Endodermal cell (in vitro differentiated cells): ENCODE data around the gene SLC2A1. TPM values are rescaled to one million over a fixed set of nuclear protein-coding genes. Genes with fewer than 3 reads are reported as not detected.

Source experiments
- DNase-seq: peaks from one replicate; pipeline ENCODE4 v3.0.0-alpha.2; 2017
- H3K27ac ChIP-seq: 2 replicates; pipeline ENCODE4 v1.5.1; 2013; ENCODE audit warnings: mild to moderate bottlenecking, low read depth, low read length, moderate library complexity
- H3K27me3 ChIP-seq: 2 replicates; pipeline ENCODE4 v1.6.1; 2013; ENCODE audit warnings: mild to moderate bottlenecking, low read length, moderate library complexity; ENCODE audit not compliant: insufficient read depth, control insufficient read depth, poor library complexity, severe bottlenecking
- H3K36me3 ChIP-seq: 2 replicates; pipeline ENCODE4 v1.7.0; 2013; ENCODE audit warnings: mild to moderate bottlenecking, low read length, moderate library complexity; ENCODE audit not compliant: control insufficient read depth, insufficient read depth
- H3K4me1 ChIP-seq: one replicate; pipeline ENCODE4 v1.7.0; 2013; ENCODE audit warnings: low read length; ENCODE audit not compliant: control insufficient read depth, insufficient read depth
- H3K4me3 ChIP-seq: 2 replicates; pipeline ENCODE4 v1.5.1; 2013; ENCODE audit warnings: mild to moderate bottlenecking, low read length, moderate library complexity
- H3K9ac ChIP-seq: 2 replicates; pipeline ENCODE4 v1.6.1; 2013; ENCODE audit warnings: mild to moderate bottlenecking, low read length, moderate library complexity; ENCODE audit not compliant: poor library complexity, severe bottlenecking; ENCODE audit errors: extremely low read depth
- H3K9me3 ChIP-seq: 2 replicates; pipeline ENCODE4 v1.6.1; 2013; ENCODE audit warnings: mild to moderate bottlenecking, low read length, moderate library complexity; ENCODE audit not compliant: control insufficient read depth
- H3K27ac Mint-ChIP-seq: 2 replicates; pipeline ENCODE4 v1.8.0; 2020; ENCODE audit warnings: mixed read lengths
- H3K27me3 Mint-ChIP-seq: 2 replicates; pipeline ENCODE4 v1.8.0; 2021; ENCODE audit warnings: mild to moderate bottlenecking, mixed read lengths; ENCODE audit not compliant: insufficient read depth
- H3K36me3 Mint-ChIP-seq: 2 replicates; pipeline ENCODE4 v1.8.0; 2020; ENCODE audit warnings: low read depth, mixed read lengths
- H3K4me1 Mint-ChIP-seq: 2 replicates; pipeline ENCODE4 v1.8.0; 2020; ENCODE audit warnings: mixed read lengths
- H3K4me3 Mint-ChIP-seq: 2 replicates; pipeline ENCODE4 v1.8.0; 2020; ENCODE audit warnings: mild to moderate bottlenecking, moderate library complexity, mixed read lengths
- H3K9me3 Mint-ChIP-seq: 2 replicates; pipeline ENCODE4 v1.8.0; 2020; ENCODE audit warnings: mild to moderate bottlenecking, mixed read lengths
- whole genome bisulfite sequencing, 2 experiments: methylation state at CpG; one replicate each; pipeline versions ENCODE4 v1.1.5 to v1.1.7; 2013; ENCODE audit warnings: missing lambda C conversion rate in 2 of 2, mixed read lengths in 1 of 2; ENCODE audit not compliant: insufficient coverage in 1 of 2, insufficient read length in 1 of 2; 5-methylcytosine and 5-hydroxymethylcytosine counted together
- total RNA-seq, 2 donors: library from RNA; stranded (reverse); fragmentation: NEBNext Ultra II Directional in 1 of 2; extraction: Animal tissue kit (Norgen Biotek cat#: 25700) in 1 of 2; gene quantifications; 2 replicates in 1 of 2; 3 replicates in 1 of 2; pipeline ENCODE4 v1.2.1, GENCODE V29; 2021
- TF ChIP-seq, protein P1 (sequence below): fragments of 200-600 bp; sonication (generic); conservative IDR thresholded peaks from 2 replicates; pipeline ENCODE4 v1.5.0; 2021; ENCODE audit warnings: antibody characterized with exemption, mild to moderate bottlenecking

Gene SLC2A1
- total RNA-seq, 2 donors from 2014 or later = 42.5 to 69.7 TPM

DNA sequence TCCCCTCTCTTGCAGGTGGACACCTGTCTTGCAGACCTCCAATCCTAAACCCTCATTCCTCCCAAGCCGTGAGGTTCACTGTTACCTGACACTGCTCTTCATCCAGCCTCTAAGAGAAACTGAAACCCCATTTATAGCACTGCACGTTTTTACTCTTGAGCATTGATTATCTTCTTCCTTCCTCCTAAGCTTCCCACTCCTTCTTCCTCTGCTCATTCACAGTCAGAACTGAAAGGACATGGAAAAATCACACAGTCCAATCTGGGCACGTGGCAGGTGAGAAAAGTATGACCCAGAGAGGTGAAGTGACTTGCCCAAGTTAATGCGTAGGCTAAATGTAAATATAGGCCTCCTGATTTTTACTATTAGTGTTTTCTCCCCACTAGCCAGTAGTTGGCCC lies 43.4 kb upstream of the SLC2A1 start:
- no peaks in the 10 kb centered on the region for H3K9me3 Mint-ChIP-seq
- no peaks in the 10 kb centered on the region for H3K4me1 ChIP-seq
- H3K4me1 Mint-ChIP-seq = peaks cover 6% of the 10 kb centered on the region
- no peaks in the 10 kb centered on the region for H3K36me3 ChIP-seq
- no peak overlapping the region for H3K4me3 Mint-ChIP-seq
- peaks cover 1% of the 10 kb centered on the region for H3K36me3 Mint-ChIP-seq
- no peak overlapping the region for H3K27ac ChIP-seq
- no peak for DNase-seq
- 86 to 93% methylated on average over 4 of the region's 4 CpGs for WGBS, 2 experiments
- no peaks in the 10 kb centered on the region for H3K9me3 ChIP-seq
- H3K27me3 ChIP-seq = no peaks in the 10 kb centered on the region
- no peak overlapping the region for H3K27ac Mint-ChIP-seq
- TF ChIP-seq, protein P1, sequence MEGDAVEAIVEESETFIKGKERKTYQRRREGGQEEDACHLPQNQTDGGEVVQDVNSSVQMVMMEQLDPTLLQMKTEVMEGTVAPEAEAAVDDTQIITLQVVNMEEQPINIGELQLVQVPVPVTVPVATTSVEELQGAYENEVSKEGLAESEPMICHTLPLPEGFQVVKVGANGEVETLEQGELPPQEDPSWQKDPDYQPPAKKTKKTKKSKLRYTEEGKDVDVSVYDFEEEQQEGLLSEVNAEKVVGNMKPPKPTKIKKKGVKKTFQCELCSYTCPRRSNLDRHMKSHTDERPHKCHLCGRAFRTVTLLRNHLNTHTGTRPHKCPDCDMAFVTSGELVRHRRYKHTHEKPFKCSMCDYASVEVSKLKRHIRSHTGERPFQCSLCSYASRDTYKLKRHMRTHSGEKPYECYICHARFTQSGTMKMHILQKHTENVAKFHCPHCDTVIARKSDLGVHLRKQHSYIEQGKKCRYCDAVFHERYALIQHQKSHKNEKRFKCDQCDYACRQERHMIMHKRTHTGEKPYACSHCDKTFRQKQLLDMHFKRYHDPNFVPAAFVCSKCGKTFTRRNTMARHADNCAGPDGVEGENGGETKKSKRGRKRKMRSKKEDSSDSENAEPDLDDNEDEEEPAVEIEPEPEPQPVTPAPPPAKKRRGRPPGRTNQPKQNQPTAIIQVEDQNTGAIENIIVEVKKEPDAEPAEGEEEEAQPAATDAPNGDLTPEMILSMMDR = no peak
- H3K4me3 ChIP-seq = no peak overlapping the region
- no peak overlapping the region for H3K9ac ChIP-seq
- peaks cover 11% of the 10 kb centered on the region for H3K27me3 Mint-ChIP-seq

DNA sequence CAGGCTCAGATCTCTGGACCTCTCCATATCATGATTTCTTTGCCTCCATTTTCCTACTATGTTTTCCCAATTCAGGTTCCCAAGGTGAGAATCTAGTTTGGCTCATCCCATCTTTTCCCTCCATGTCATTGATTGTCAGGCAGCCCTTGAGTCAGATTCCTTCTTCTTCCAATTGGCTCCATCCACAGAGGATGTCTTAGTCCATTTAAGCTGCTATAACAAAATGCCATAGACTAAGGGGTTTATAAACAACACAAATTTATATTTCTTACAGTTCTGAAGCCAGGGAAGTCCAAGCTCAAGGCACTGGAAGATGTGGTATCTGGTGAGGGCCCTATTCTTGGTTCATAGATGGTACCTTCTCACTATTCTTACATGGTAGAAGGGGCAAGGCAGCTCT lies 42.8 kb upstream of the SLC2A1 start:
- Histone ChIP-seq H3K27me3 (no peaks in the 10 kb centered on the region), H3K36me3 (no peaks in the 10 kb centered on the region), H3K4me3 (no peak overlapping the region), H3K9ac (no peak overlapping the region), H3K4me1 (no peaks in the 10 kb centered on the region), H3K27ac (no peak overlapping the region), H3K9me3 (no peaks in the 10 kb centered on the region)
- Mint-ChIP-seq H3K4me3 (no peak overlapping the region), H3K36me3 (peaks cover 1% of the 10 kb centered on the region), H3K27ac (no peak overlapping the region), H3K27me3 (peaks cover 10% of the 10 kb centered on the region), H3K4me1 (peaks cover 6% of the 10 kb centered on the region), H3K9me3 (no peaks in the 10 kb centered on the region)
- DNase-seq = no peak
- TF ChIP-seq, protein P1 = no peak

DNA sequence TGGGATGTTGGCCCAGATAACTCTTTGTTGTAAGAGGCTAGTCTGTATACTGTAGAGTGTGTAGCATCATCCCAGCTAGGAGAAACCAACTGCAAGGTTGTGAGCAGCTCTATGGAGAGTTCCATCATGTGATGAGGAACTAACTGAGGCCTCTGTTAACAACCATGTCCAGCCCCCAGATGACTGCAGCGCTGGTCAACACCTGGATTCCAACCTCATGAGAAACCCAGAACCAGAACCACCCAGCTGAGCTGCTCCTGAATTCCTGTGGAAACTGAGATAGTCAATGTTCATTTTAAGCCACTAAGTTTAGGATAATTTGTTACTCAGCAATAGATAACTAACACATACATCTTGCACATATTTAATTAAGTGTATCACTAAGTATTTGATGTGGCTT lies 41.6 kb upstream of the SLC2A1 start:
- Histone ChIP-seq H3K36me3 (no peaks in the 10 kb centered on the region), H3K4me1 (no peaks in the 10 kb centered on the region), H3K4me3 (no peak overlapping the region), H3K9me3 (no peaks in the 10 kb centered on the region), H3K27ac (no peak overlapping the region), H3K9ac (no peak overlapping the region), H3K27me3 (no peaks in the 10 kb centered on the region)
- Mint-ChIP-seq H3K27me3 (peaks cover 7% of the 10 kb centered on the region), H3K27ac (no peak overlapping the region), H3K4me3 (no peak overlapping the region), H3K4me1 (peaks cover 1% of the 10 kb centered on the region), H3K9me3 (no peaks in the 10 kb centered on the region), H3K36me3 (peaks cover 1% of the 10 kb centered on the region)
- TF ChIP-seq, protein P1 = no peak
- WGBS, 2 experiments = 100% methylated on average over 1 of the region's 1 CpG; no CpG with 5 or more reads in 1 of the 2 experiments
- no peak for DNase-seq
